Transverse colon (tissue), 3 donors: ENCODE results near the gene PRKG1.

ENCODE experiments used
- POLR2A ChIP-seq: fragments of 450-650 bp; IDR thresholded peaks from one replicate; pipeline ENCODE4 v1.6.1; 2016; ENCODE audit warnings: antibody characterized with exemption, mild to moderate bottlenecking, moderate library complexity
- TF ChIP-seq, protein P1 (sequence below), 5 experiments: fragments of 200-600 bp in 3 of 5; fragments of 450-650 bp in 2 of 5; sonication (generic) in 3 of 5; IDR thresholded peaks; 1 replicate in 2 of 5; 2 replicates in 3 of 5; pipeline ENCODE4 v1.5.1; 2016 to 2017; ENCODE audit warnings: antibody characterized with exemption in 5 of 5, inconsistent platforms in 3 of 5, mild to moderate bottlenecking in 2 of 5, moderate library complexity in 1 of 5

DNA sequence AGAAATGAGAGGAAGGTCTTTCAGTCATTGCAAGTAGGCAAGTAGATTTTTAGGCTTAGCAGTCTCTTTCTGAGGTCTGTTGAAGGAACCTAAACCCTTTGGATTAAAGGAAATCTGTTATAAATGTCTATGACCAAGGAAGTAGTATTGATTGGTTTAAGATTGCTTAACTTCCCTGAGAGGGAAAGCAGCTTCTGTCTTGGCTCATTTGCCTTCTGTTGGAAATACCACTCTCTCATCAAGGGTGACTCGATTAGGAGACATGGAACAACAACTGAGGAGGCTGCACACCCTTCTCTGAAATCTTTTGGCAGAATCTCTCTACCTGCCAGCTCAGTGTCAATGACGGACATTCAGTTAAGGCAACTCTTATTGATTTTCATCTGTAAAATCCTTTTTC is 282.9 kb downstream of the PRKG1 start:
- TF ChIP-seq POLR2A, result no peak
- TF ChIP-seq, protein P1, sequence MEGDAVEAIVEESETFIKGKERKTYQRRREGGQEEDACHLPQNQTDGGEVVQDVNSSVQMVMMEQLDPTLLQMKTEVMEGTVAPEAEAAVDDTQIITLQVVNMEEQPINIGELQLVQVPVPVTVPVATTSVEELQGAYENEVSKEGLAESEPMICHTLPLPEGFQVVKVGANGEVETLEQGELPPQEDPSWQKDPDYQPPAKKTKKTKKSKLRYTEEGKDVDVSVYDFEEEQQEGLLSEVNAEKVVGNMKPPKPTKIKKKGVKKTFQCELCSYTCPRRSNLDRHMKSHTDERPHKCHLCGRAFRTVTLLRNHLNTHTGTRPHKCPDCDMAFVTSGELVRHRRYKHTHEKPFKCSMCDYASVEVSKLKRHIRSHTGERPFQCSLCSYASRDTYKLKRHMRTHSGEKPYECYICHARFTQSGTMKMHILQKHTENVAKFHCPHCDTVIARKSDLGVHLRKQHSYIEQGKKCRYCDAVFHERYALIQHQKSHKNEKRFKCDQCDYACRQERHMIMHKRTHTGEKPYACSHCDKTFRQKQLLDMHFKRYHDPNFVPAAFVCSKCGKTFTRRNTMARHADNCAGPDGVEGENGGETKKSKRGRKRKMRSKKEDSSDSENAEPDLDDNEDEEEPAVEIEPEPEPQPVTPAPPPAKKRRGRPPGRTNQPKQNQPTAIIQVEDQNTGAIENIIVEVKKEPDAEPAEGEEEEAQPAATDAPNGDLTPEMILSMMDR (IDR thresholded peaks at IDR 0.05), result no peak
